ENCODE data around the gene DNAI7. TPM values are rescaled to one million over a fixed set of nuclear protein-coding genes. Genes with fewer than 3 reads are reported as not detected.

The DNAI7 gene
- total and polyA plus RNA-seq, 2 of the 8 experiments (the other 6 are each of a cell fraction or from before 2014, with no cell fraction given), result 0.12 to 0.28 TPM

- TF ChIP-seq EP300 (IDR thresholded peaks at IDR 0.05; ENCODE audit: borderline replicate concordance in 1 of 2, low read depth in 2 of 2, low read length in 2 of 2) (no peak), RXRA (IDR thresholded peaks at IDR 0.05; ENCODE audit: insufficient read depth, low read depth, low read length) (no peak), KDM1A (IDR thresholded peaks at IDR 0.05; ENCODE audit: borderline replicate concordance, low read length) (no peak), E2F6 (IDR thresholded peaks at IDR 0.05) (no peak), KDM5A (IDR thresholded peaks at IDR 0.05; ENCODE audit: low read length) (no peak)
These were observed 5.3 kb downstream of the DNAI7 start (continued) for GRCh38 chr12:25189656-25190055.
